GM19099 (cell line): ENCODE measurements around the gene AMY1B.
"Not testable (repeated sequence)": the region's sequence is repeated elsewhere in the genome, so short reads cannot be mapped to it uniquely, and the experiment has no call there.

Experiments used
- POLR2A ChIP-seq: IDR thresholded peaks from 3 replicates; pipeline ENCODE4 v1.6.1; 2011; ENCODE audit warnings: low read depth; ENCODE audit not compliant: insufficient read length; ENCODE audit errors: extremely low read depth

AMY1B gene

GRCh38 chr1:103696110-103696509, at the start of gene AMY1B:
AMY1B (minus strand) TSS chr1:103696210; CDS start chr1:103695639, 571 bp downstream.
- not testable (repeated sequence) for TF ChIP-seq POLR2A

GRCh38 chr1:103655460-103655859, 40.5 kb downstream of the AMY1B start, which contains the start of gene AMY1A:
AMY1A (plus strand) TSS chr1:103655760; CDS start chr1:103656331, 571 bp downstream.
- not testable (repeated sequence) for TF ChIP-seq POLR2A
